ENCODE measurements around the gene SPON1.
A peak's percentile ranks its signal among the peaks of the same experiment; 100 is the strongest.

Gene SPON1

GRCh38 chr11:14309425-14310192, 347.1 kb downstream of the SPON1 start:
- peak overlapping the region; percentile 48 for H3K27ac ChIP-seq (ENCODE audit: low read depth, low read length)
- no peak overlapping the region; the same call in 1 of the 2 replicates for H3K9ac ChIP-seq (ENCODE audit: low read depth, low read length)
- no peaks in the 10 kb centered on the region for H3K36me3 ChIP-seq (ENCODE audit: control insufficient read depth, insufficient read depth, low read length)
- no peak overlapping the region for H3K4me3 ChIP-seq (ENCODE audit: low read depth, low read length)
- no peaks in the 10 kb centered on the region for H3K27me3 ChIP-seq (ENCODE audit: control insufficient read depth, insufficient read depth, low read length)
- H3K9me3 ChIP-seq (ENCODE audit: control insufficient read depth, insufficient read depth, low read length) = no peaks in the 10 kb centered on the region
- H3K4me1 ChIP-seq (ENCODE audit: control insufficient read depth, insufficient read depth, low read length) = peaks cover 67% of the 10 kb centered on the region

GRCh38 chr11:14310679-14311078, 348.2 kb downstream of the SPON1 start:
- peak overlapping the region; percentile 11 for H3K27ac ChIP-seq (ENCODE audit: low read depth, low read length)
- no peaks in the 10 kb centered on the region for H3K27me3 ChIP-seq (ENCODE audit: control insufficient read depth, insufficient read depth, low read length)
- H3K36me3 ChIP-seq (ENCODE audit: control insufficient read depth, insufficient read depth, low read length) = no peaks in the 10 kb centered on the region
- H3K4me3 ChIP-seq (ENCODE audit: low read depth, low read length) = no peak overlapping the region
- peaks cover 63% of the 10 kb centered on the region for H3K4me1 ChIP-seq (ENCODE audit: control insufficient read depth, insufficient read depth, low read length)
- H3K9me3 ChIP-seq (ENCODE audit: control insufficient read depth, insufficient read depth, low read length) = no peaks in the 10 kb centered on the region
- no peak overlapping the region for H3K9ac ChIP-seq (ENCODE audit: low read depth, low read length)

GRCh38 chr11:14312736-14313438, 350.4 kb downstream of the SPON1 start:
- Histone ChIP-seq H3K9ac (ENCODE audit: low read depth, low read length) (no peak overlapping the region), H3K27me3 (ENCODE audit: control insufficient read depth, insufficient read depth, low read length) (no peaks in the 10 kb centered on the region), H3K4me3 (ENCODE audit: low read depth, low read length) (no peak overlapping the region), H3K27ac (ENCODE audit: low read depth, low read length) (no peak overlapping the region), H3K4me1 (ENCODE audit: control insufficient read depth, insufficient read depth, low read length) (peaks cover 58% of the 10 kb centered on the region), H3K9me3 (ENCODE audit: control insufficient read depth, insufficient read depth, low read length) (no peaks in the 10 kb centered on the region), H3K36me3 (ENCODE audit: control insufficient read depth, insufficient read depth, low read length) (no peaks in the 10 kb centered on the region)

DNA sequence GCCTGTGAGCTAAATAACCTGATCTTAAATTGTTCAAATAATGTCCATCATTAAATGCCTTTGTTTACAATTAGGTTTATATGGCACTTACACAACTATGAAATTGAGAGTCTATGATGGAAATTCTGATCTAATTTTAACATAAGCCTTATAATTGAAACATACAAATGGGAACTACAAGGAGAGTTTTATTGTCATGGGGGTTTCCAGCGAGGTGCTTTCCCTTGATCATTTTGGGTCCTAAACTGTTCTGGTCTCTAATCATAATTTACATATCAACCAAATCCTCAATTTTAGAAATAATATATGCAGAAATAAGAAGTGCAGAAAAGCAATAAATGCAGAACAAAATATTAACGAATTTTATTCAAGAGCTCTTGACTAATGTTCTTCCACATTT, 351.6 kb downstream of the SPON1 start:
- H3K4me1 ChIP-seq (ENCODE audit: control insufficient read depth, insufficient read depth, low read length) = peaks cover 57% of the 10 kb centered on the region
- H3K9ac ChIP-seq (ENCODE audit: low read depth, low read length) = no peak overlapping the region
- H3K9me3 ChIP-seq (ENCODE audit: control insufficient read depth, insufficient read depth, low read length) = no peaks in the 10 kb centered on the region
- H3K27ac ChIP-seq (ENCODE audit: low read depth, low read length) = peak overlapping the region; percentile 15
- H3K27me3 ChIP-seq (ENCODE audit: control insufficient read depth, insufficient read depth, low read length) = no peaks in the 10 kb centered on the region
- H3K36me3 ChIP-seq (ENCODE audit: control insufficient read depth, insufficient read depth, low read length) = no peaks in the 10 kb centered on the region
- no peak overlapping the region for H3K4me3 ChIP-seq (ENCODE audit: low read depth, low read length)

DNA sequence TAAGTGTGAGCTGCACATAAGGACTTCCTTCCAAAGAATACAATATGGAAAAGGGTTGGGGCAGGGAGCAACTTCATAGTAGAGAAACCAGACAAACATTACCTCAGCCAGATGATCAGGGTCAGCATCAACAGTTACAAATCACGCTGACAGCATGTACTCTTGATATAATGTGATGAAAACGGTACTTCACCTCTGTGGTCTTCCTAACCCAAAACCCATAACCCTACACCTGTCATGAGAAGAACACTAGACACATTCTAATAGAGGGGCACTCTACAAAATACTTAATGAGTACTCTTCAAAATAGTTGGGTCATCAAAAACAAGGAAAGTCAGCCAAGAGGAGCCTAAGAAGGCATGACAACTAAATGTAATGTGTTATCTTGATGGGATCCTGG, 352.6 kb downstream of the SPON1 start:
- H3K9ac ChIP-seq (ENCODE audit: low read depth, low read length) = no peak overlapping the region
- no peaks in the 10 kb centered on the region for H3K27me3 ChIP-seq (ENCODE audit: control insufficient read depth, insufficient read depth, low read length)
- no peaks in the 10 kb centered on the region for H3K36me3 ChIP-seq (ENCODE audit: control insufficient read depth, insufficient read depth, low read length)
- H3K4me3 ChIP-seq (ENCODE audit: low read depth, low read length) = no peak overlapping the region
- H3K27ac ChIP-seq (ENCODE audit: low read depth, low read length) = no peak overlapping the region
- peaks cover 54% of the 10 kb centered on the region for H3K4me1 ChIP-seq (ENCODE audit: control insufficient read depth, insufficient read depth, low read length)
- no peaks in the 10 kb centered on the region for H3K9me3 ChIP-seq (ENCODE audit: control insufficient read depth, insufficient read depth, low read length)

All from HUES48 (cell line).